Breast epithelium (tissue), 3 donors: ENCODE measurements around the gene SS18L1.

Source experiments
- CTCF ChIP-seq, 3 donors: fragments of 450-650 bp; IDR thresholded peaks; one replicate each; pipeline ENCODE4 v1.5.1; 2016 to 2017; ENCODE audit warnings: antibody characterized with exemption in 3 of 3, mild to moderate bottlenecking in 3 of 3, moderate library complexity in 3 of 3
- POLR2AphosphoS5 ChIP-seq, 3 donors: sonication (generic); formaldehyde crosslinking; IDR thresholded peaks; one replicate each; pipeline ENCODE4 v1.6.1; 2017; ENCODE audit warnings: antibody characterized with exemption in 3 of 3

DNA sequence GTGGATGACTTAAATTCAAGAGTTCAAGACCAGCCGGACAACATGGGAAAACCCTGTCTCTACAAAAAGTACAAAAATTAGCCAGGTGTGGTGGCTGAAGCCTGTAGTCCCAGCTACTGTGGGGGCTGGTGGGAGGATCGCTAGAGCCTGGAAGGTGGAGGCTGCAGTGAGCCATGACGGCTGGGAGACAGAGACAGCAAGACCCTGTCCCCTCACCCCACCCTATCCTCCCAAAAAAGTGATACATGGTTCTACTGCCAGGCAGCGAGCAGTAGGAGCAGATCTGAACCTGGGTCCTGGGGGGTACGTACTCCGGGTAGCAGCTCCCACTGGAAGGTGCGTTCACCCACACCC lies 2.5 kb upstream of the SS18L1 start:
- TF ChIP-seq POLR2AphosphoS5 (IDR thresholded peaks at IDR 0.05), result no peak
- TF ChIP-seq CTCF (IDR thresholded peaks at IDR 0.05), result no peak
